GM21381 (cell line): ENCODE results near the gene CD300LF.

ENCODE experiments used
- ATAC-seq: cut with Tn5 transposase; IDR thresholded peaks from one replicate; pipeline ENCODE4 v1.9.1; 2021; ENCODE audit warnings: mild to moderate bottlenecking, moderate library complexity; ENCODE audit not compliant: unreplicated experiment

CD300LF gene

DNA sequence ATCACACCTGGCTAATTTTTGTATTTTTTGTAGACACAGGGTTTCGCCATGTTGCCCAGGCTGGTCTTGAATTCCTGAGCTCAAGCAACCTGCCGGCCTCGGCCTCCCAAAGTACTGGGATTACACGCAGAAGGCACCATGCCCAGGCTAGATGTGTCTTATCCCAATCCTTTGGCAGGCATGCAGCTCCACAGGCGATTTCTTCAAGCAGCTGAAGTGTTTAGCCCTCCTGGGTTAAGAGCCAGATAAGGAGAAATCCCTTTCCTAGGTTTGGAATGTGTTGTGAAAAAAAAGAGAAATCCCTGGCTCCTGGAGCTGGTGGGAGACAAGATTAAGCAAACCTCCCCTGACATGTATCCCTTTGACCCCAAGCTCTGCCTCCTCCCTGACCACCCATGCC lies 33.7 kb upstream of the CD300LF start:
- no peak for ATAC-seq

DNA sequence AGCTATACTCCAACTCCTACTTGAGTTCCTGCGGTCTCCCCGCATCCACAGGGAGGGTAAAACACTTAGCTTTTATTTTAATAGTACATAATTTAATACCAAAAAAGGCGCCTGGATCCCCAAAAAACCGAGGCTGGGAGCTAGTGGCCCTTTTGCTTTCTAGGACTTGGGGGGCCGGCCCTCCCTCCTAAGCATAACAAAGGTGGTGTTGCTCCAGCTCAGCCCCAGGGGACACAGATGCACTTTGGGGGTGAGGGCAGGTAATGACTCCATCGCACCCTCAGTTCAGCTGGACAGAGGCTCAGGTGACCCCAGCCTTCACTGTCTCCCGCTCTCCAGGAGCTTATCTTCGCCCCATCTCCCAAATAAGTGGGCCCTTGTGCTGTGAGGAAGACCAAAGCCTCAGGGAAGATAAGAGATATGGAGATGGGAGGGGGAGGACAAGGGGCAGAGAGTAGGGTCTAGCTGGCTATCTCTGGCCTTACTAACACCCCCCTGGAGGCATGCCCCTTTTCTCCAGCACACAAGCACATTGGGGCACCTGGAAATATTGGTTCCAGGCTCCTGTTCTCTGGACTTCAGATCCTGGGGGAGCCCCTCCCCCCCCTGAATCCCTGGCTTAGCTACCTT lies 32.9 kb upstream of the CD300LF start:
- no peak for ATAC-seq

DNA sequence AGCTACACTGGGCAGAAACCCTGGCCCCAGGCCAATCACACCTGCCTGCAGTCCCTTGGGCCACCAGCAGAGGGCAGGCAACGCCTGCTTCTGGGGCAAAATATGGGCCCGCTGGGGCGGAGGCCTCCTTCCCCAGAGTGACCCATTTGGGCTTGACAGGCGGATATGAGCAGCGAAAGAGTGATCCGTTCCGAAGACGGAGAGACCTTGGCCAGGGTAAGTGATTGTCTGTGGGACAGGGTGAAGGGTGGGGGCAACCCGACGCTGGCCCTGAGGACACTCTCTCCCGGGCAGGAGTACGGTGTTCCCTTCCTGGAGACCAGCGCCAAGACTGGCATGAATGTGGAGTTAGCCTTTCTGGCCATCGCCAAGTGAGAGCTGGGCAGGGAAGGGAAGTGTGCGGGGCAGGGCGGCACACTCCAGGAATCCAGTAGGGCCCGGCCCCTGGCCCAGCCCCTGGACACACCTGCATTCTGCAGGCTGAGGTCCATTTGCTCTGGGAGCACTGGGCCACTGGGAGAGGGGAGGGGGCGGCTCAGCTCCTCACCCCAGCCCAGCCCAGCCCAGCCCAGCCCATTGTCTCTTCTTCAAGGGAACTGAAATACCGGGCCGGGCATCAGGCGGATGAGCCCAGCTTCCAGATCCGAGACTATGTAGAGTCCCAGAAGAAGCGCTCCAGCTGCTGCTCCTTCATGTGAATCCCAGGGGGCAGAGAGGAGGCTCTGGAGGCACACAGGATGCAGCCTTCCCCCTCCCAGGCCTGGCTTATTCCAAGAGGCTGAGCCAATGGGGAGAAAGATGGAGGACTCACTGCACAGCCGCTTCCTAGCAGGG lies 32.2 kb upstream of the CD300LF start:
- no peak for ATAC-seq

DNA sequence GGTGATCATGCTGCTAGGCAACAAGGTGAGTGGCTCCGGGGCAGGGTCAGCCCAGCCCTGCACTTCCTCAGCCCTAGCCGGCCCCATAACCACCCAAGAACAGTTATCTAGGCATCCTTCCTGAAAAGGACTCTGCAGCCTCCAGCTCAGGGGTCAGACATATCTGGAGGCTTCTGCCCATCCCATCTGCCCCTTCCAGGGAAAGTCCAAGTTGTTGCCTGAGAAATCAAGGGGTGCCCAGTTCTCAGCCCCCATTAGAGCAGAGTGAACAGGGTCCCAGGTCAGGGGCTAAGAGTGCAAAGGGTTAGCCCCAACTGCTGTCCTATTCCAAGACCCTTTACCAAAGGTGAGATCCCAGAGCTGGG lies 31.6 kb upstream of the CD300LF start:
- ATAC-seq = no peak

DNA sequence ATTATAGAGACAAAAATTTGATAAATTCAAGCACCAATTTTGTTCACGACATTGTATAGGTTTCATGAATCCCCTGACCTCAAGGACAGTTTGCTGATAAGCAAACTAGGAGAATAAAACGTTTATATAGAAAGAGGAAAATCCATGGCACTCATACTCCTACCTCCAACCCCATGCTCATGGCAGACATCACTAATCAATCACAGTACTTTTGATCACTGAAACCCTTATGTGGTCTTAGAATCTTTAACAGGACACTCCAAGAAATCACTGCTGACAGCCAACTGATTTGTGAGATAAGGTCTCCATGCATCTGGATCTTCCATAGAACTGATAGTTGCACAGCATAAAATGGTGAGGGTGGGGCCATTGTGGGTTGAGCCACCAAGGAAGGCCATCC lies 31.0 kb upstream of the CD300LF start:
- no peak for ATAC-seq

DNA sequence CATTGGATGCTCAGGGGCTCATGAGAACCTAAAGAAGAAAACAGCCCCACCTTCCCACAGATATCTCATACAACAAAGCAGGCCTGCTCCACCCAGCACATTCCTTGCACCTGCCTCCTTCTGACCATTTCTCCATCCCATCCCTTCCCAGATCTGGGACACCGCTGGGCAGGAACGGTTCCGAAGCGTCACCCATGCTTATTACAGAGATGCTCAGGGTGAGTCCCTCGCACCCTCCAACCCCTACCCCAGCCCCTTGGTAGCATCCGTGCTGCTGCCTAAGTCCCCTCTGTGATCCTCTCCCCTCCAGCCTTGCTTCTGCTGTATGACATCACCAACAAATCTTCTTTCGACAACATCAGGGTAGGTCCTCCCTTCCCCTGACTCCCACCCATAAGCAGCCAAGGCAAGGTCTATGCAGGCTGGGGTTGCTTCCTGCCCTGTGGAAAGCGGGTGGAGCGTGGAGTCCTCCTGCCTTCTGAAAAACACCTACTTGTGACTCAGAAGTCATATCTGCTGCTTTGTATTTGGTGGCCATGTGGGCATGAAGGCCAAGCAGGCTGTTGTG lies 30.3 kb upstream of the CD300LF start:
- ATAC-seq = no peak

DNA sequence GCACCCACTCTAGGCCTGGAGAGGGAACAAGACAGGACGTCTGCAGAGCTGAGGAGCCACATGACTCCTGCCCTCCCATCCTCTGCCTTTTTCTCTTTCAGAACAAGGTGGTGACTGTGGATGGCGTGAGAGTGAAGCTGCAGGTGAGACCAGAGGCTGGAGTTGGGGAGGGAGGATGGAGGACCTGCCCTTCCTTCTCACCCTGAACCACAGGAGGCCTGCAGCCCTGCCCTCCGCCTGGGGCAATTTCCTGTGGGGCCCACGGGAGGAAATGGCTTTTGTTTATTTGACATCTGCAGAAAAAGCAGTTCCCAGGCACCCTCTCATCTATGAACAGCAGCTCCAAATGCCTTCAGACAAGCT lies 29.4 kb upstream of the CD300LF start:
- ATAC-seq = peak; percentile 42

DNA sequence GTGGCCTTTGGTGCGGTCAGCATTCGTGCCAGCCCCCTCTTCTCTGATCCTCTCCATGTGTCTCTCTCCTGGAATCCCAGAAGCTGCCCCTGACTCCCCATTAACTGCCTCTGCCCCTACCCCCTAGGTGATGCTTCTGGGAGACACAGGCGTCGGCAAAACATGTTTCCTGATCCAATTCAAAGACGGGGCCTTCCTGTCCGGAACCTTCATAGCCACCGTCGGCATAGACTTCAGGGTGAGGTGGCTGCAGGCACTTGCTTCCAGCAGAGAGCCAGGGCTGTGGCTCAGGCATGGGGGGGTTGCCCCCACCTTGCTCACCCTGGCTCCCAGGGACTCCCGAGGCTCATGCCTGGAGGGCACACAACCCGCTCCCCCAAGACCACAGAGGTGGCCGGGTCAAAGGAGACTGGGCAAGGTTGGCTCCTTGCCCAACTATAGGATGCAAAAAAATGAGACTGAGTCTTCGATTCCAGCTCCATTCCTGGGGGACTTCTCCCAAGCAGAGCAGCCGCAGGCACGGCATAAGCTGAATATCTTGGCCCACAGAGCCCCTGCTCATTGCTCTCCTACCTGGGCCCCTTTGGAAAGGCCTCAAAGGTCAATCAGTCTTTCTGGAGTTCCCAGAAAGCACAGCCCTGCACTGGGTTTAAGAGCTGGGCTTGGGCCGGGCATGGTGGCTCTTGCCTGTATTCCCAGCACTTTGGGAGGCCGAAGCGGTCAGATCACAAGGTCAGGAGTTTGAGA lies 28.1 kb upstream of the CD300LF start:
- no peak for ATAC-seq

DNA sequence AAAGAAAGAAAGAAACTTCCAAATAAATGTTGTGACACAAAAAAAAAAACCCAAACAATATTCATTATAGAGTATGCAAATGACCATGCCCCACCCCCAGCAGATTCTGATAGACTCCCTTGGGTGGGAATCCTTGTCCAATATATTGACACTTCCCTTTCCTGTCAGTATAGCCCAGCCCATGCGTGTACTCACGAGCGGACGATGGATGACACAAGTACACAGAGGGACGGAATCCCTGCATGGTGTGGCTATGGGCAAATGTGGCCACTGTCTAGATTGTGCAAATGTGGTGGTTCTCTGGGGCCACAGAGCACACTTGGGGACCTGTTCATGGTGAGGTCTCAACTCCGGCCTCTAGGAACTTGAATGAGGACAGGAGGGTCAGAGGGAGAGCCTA lies 27.4 kb upstream of the CD300LF start:
- ATAC-seq = no peak

DNA sequence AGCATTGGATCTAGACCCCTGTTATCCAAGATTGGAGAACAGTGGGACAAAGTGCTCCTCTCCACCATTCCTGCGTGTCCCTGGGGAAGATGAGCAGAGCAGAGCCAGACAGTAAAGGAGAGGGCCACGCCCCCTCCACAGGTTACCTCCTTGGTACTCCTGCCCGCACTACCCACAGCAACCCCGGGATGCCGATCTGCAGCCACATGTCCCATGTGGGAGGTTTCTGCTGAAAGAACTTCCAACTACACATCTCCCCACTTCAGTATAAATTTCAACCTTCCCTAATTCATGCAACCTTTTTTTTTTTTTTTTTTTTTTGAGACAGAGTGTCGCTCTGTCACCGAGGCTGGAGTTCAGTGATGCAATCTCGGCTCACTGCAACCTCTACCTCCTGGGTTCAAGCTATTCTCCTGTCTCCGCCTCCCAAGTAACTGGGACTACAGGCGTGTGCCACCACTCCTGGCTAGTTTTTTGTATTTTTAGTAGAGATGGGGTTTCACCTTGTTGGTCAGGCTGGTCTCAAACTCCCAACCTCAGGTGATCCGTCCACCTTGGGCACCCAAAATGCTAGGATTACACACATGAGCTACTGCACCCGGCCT lies 26.6 kb upstream of the CD300LF start:
- ATAC-seq = no peak

DNA sequence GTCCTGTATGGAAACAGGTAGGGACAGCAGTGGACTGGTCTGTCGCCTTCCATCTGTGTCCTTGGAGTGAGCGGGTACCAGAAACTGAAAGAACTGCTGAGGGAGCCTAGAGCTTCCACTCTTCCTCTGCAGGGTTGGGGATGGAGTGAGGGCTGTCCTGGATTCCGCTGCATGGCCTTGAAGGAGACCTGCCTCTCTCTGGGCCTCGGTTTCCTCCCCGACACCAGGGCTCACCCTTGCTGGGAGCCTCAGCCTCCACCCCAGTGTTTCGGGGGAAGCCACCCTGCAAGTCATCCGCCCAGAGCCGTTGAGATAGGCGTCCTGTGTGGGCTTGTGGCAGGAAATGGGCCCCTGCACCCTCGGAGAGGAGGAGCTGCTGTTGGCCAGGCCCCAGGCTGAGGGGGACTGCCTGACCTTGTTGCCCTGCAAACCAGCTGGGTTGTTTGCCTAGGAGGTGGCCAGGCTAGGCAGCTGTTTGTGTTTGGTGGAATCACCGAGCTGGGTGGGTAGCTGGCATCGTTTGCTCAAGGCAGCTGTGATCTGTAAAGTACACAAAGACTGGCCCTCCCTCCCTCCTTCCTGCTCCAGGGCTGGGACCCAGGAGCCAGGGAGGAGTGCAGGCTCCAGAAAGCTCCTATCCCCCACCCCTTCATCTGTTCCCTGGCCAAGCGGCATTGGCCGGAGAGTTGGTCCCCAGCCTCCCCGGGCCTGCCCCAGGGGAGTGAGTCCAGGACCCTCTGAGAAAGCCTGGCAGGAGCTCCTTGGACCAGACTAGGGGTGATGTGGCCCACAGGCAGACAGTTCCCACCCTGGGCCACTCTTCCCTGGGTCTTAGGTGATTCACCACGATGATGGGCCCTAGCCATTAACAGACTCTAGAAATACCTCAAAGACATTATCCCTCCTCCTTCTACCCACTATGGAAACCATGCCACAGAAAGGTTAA lies 25.6 kb upstream of the CD300LF start:
- peak; percentile 40 for ATAC-seq

DNA sequence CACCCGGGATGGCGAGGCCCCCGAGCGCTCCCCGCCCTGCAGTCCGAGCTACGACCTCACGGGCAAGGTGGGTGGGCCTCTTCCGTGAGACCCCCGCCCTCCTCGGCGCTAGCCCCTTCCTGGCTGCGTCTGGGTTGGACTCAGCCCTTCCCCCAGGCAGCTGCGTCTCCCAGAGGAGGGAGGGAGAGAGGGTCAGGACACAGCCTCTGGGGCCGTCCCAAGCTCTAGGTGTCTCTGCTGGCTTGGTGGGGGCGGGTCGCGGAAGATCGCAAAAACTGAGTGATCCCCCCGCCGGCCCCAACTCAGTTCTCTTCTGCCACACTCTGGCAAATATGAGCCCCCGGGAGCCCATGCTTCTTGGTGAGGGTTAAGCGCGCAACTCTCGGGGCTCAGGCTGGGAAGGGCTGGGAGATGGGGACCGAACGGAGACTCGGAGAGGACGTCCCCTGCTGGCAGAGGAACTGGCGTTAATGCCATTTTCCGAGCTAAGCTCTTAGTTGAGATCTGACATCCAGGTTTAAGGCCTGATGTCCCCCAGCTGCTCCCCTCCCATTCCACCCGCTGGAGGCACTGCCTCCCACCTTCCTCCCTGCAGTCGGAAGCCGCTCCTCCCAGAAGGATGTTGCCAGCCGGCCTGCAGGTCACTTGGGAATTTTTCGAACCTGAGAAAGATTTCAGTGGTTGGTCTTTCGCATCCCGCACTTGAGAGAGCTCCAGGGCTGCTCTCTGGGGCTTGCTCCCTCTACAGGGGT lies 24.8 kb upstream of the CD300LF start:
- no peak for ATAC-seq

DNA sequence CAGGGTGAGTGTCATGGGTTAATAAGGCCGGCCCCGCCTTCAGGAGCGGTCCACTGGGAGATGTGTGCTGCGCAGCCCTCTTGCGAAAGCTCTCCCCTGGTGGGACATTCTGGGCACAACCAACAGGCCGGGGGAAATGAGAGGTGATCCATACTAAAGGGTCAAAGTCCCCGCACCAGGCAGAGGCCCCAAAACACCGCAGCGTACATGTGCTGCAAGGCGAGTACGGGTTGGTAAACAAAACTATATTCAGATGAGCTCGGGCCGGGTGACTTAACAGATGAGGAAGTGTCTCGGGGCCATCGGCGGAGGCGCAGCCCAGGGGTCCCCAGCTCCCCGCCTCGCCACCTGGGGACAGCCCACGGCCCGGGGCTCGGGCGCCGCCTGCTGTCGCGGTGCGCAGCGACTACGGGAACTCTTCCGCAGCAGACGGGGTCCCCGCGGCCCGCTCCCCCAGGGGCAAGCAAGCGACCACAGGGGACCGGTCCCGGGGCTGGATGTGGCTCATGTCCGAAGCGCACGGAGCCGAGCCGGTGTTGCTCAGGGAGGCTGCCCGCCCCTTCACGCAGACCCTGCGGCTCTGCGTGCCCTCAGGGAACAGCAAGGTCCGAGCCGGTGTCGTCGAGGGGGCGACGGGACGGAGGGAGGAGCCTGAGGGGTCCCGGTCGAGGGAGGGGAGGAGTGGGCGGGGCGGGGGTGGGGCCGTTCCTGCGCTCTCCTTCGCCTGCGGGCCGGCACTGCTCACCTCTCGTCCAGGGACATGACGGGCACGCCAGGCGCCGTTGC lies 24.0 kb upstream of the CD300LF start, which contains the start of gene RAB37:
TSS of gene RAB37 (plus strand) at position 744 of the 786 bp plus-strand sequence. CDS start at position 761, 17 bp downstream.
- no peak for ATAC-seq

DNA sequence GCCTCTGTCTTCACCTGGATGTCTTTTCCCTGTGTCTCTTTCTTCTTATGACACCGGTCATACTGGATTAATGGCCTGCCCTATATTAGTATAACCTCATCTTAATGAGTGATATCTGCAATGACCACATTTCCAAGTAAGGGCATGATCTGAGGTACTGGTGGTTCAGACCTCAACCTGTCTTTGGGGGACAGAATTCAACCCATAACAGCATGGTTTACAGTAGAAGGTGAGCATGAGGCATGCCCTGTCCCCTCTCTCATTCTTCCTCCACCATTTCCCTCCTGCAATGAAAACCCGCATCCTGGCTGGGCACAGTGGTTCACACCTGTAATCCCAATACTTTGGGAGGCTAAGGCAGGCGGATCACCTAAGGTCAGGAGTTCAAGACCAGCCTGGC lies 21.5 kb upstream of the CD300LF start:
- ATAC-seq = no peak

DNA sequence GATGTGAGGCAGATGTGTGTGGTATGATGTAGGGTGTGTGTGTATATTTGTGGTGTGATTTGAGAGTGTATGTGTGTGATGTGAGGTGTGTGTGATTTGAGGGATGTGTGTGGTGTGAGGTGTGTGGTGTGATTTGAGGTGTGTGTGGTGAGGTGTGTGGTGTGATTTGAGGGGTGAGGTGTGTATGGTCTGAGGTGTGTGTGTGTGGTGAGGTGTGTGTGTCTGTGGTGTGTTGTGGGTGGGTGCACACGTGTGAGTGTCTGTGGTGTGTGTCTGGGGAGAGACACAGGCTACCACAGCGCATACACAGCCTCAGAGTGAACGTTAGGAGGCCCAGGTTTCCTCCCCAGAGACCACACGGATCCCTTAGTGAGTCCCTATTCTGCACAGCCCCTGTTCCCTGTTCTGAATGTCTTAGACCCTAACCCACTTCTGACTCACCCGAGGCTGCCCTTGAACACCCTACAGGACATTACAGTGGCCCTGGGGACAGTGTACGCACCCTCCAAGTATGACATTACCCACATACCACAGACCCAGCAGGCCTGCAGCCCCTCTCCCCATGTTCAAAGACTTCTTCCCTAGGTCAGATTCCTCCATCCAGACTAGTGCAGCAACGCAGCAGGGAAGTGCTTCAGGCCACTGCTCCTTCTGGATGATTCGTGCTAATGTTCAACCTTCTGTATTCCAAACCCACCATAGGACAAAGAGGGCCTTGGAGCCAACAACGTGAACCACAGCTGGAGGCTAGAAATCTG lies 20.8 kb upstream of the CD300LF start:
- no peak for ATAC-seq

DNA sequence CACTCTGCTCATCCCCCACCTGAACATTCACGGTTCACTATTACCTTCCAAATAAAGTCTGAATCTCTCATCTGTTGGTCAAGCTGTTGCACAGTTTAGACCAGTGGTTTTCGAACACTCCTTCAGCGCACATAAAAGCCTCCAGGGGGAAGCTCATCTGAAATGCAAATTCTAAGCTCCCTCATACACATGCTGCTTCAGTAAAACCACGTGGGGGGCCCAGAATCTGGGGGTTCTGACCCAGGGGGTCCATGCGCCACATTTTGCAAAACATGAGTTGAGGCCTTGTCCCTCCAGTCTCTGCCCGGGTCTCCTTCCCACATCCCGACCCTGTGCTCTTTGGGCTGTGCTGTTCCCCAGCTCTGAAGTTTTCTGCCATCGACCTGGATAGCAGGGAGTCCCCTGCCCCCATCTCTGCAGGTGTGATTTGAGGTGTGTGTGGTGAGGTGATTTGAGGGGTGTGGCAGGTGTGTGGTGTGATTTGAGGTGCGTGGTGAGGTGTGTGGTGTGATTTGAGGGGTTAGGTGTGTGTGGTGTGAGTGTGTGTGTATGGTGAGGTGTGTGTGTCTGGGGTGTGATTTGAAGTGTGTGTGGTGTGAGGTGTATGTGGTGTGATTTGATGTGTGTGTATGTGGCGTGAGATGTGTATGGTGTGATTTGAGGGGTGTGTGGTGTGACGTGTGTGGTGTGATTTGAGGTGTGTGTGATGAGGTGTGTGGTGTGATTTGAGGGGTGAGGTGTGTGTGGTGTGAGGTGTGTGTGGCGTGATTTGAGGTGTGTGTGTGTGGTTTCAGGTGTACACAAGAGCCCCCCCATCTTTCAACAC lies 19.5 kb upstream of the CD300LF start:
- ATAC-seq = no peak

DNA sequence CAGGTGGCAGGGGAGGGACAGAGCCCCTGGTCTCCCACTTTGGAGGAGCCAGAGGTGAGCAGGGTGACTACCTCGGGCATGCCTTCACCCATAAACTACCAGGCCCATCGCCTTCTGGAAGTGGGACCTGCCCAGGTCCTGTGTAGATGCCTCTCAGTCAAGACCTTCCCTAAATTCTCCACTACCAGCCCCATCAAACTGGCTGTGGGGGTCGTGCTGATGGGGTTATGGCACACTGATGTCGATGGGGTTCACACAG lies 18.6 kb upstream of the CD300LF start:
- no peak for ATAC-seq
